ENCODE results near the gene ACIN1. TPM values are rescaled to one million over a fixed set of nuclear protein-coding genes. Genes with fewer than 3 reads are reported as not detected.

The ACIN1 gene
- total and polyA plus RNA-seq, 2 experiments from 2014 or later, result 76.1 to 172 TPM

DNA sequence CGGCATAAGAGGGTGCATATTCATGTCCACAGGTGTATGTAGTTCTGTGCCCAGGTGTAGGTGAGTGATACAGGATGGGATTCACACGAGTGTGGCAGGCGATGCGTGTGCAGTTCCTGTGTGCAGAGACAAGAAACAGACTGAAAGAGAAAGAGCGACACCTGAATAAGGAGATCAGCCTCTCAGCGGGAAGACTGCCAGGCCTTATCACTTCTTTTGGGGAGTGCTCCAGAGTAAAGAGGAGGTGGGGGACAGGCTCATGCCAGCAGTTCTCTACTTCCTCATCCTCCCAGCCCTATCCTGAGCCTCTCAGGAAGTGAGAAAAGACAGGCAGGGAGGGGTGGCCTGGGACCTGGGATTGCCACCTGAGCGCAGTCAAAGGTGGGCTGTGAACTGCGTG lies 50.1 kb downstream of the ACIN1 start:
- no peak for TF ChIP-seq CTCF (conservative IDR thresholded peaks at IDR 0.05; ENCODE audit: low read depth in 2 of 2)
- TF ChIP-seq JUNB (IDR thresholded peaks at IDR 0.05; ENCODE audit: unreplicated experiment), result no peak
- TF ChIP-seq STAT1 (IDR thresholded peaks at IDR 0.05; ENCODE audit: unreplicated experiment), result no peak
- TF ChIP-seq EZH2 (IDR thresholded peaks at IDR 0.05; ENCODE audit: low read depth, unreplicated experiment), result no peak
- no peak for TF ChIP-seq CREB1 (CRISPR knock-in tag; IDR thresholded peaks at IDR 0.05; ENCODE audit: low read depth)
- TF ChIP-seq, protein P1, sequence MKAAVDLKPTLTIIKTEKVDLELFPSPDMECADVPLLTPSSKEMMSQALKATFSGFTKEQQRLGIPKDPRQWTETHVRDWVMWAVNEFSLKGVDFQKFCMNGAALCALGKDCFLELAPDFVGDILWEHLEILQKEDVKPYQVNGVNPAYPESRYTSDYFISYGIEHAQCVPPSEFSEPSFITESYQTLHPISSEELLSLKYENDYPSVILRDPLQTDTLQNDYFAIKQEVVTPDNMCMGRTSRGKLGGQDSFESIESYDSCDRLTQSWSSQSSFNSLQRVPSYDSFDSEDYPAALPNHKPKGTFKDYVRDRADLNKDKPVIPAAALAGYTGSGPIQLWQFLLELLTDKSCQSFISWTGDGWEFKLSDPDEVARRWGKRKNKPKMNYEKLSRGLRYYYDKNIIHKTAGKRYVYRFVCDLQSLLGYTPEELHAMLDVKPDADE (IDR thresholded peaks at IDR 0.05), result no peak
- no peak for TF ChIP-seq ZNF114 (CRISPR knock-in tag; IDR thresholded peaks at IDR 0.05)
- TF ChIP-seq NANOG (IDR thresholded peaks at IDR 0.05; ENCODE audit: borderline replicate concordance), result no peak
- TF ChIP-seq, protein P2, sequence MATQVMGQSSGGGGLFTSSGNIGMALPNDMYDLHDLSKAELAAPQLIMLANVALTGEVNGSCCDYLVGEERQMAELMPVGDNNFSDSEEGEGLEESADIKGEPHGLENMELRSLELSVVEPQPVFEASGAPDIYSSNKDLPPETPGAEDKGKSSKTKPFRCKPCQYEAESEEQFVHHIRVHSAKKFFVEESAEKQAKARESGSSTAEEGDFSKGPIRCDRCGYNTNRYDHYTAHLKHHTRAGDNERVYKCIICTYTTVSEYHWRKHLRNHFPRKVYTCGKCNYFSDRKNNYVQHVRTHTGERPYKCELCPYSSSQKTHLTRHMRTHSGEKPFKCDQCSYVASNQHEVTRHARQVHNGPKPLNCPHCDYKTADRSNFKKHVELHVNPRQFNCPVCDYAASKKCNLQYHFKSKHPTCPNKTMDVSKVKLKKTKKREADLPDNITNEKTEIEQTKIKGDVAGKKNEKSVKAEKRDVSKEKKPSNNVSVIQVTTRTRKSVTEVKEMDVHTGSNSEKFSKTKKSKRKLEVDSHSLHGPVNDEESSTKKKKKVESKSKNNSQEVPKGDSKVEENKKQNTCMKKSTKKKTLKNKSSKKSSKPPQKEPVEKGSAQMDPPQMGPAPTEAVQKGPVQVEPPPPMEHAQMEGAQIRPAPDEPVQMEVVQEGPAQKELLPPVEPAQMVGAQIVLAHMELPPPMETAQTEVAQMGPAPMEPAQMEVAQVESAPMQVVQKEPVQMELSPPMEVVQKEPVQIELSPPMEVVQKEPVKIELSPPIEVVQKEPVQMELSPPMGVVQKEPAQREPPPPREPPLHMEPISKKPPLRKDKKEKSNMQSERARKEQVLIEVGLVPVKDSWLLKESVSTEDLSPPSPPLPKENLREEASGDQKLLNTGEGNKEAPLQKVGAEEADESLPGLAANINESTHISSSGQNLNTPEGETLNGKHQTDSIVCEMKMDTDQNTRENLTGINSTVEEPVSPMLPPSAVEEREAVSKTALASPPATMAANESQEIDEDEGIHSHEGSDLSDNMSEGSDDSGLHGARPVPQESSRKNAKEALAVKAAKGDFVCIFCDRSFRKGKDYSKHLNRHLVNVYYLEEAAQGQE (IDR thresholded peaks at IDR 0.05; ENCODE audit: unreplicated experiment), result no peak
- no peak for TF ChIP-seq POLR2AphosphoS5 (IDR thresholded peaks at IDR 0.05; ENCODE audit: low read depth)
- TF ChIP-seq ZNF462 (CRISPR knock-in tag; IDR thresholded peaks at IDR 0.05), result no peak
- no peak for TF ChIP-seq ZNF331 (CRISPR knock-in tag; IDR thresholded peaks at IDR 0.05; ENCODE audit: low read depth)
- TF ChIP-seq EZH2phosphoT487 (IDR thresholded peaks at IDR 0.05; ENCODE audit: unreplicated experiment), result no peak
- Histone ChIP-seq H3K79me2 (replicated peaks; ENCODE audit: insufficient read depth) (no peaks in the 10 kb centered on the region), H3K27me3 (ENCODE audit: insufficient read depth) (no peaks in the 10 kb centered on the region), H3K9me2 (ENCODE audit: insufficient read depth) (no peaks in the 10 kb centered on the region), H3K36me3 (ENCODE audit: insufficient read depth) (no peaks in the 10 kb centered on the region), H3K4me2 (no peak overlapping the region), H3K27ac (ENCODE audit: low read depth) (no peak overlapping the region), H2AFZ (no peak overlapping the region), H3F3A (replicated peaks; ENCODE audit: low read depth) (no peaks in the 10 kb centered on the region), H3K4me3 (no peak overlapping the region), H4K20me1 (replicated peaks; ENCODE audit: insufficient read depth) (no peaks in the 10 kb centered on the region), H3K4me1 (ENCODE audit: insufficient read depth) (no peaks in the 10 kb centered on the region)
- DNase-seq (ENCODE audit: low spot score) (no peak), ATAC-seq (no peak)
- Mint-ChIP-seq H3K9me3 (no peaks in the 10 kb centered on the region; the same call in 2 of the 3 replicates), H3K4me1 (peaks cover 20% of the 10 kb centered on the region), H3K27ac (0 out of 2 replicates have a peak overlapping the region, but pooled peaks have one; percentile 44), H3K27me3 (ENCODE audit: insufficient read depth, low read depth, poor library complexity) (peaks cover 17% of the 10 kb centered on the region), H3K36me3 (ENCODE audit: low read depth) (peaks cover 15% of the 10 kb centered on the region), H3K4me3 (no peak overlapping the region)

All from GM23338 (cell line).